ENCODE data around the gene CAND2.

The CAND2 gene

DNA sequence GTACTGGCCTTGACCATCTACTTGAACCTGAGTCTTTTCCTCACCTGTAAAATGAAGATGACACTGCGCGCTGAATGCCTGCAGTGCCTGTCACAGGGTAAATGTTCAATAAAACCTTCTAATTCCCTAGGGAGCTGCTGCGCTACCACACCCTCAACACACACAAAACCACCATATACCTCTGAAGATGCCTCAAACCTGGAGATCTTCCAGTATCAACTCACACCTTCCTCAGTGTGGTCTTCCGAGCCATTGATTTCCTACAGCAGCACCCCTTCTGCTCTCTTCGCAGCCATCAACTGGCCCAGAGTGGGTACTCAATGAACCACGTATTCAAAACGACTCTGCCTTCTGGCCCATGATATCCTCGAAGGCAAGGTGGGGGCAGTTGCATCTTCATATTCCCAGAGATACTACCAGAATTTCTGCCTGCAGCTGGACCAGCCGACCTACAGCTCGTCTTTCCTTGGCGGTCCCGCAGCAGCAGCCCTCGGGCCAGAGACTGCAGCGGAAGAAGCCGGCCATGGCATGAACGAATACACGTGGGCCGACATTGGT lies 44.2 kb downstream of the CAND2 start:
- Histone ChIP-seq H3K36me3 (peaks cover 56% of the 10 kb centered on the region), H3K4me3 (ENCODE audit: low read depth, low read length) (peak overlapping the region; percentile 97), H3K9me3 (ENCODE audit: severe bottlenecking) (no peaks in the 10 kb centered on the region), H3K27me3 (ENCODE audit: insufficient read depth, low read depth, severe bottlenecking) (no peaks in the 10 kb centered on the region), H3K27ac (peak overlapping the region; percentile 99)
- DNase-seq, result no peak
- TF ChIP-seq, protein P1, sequence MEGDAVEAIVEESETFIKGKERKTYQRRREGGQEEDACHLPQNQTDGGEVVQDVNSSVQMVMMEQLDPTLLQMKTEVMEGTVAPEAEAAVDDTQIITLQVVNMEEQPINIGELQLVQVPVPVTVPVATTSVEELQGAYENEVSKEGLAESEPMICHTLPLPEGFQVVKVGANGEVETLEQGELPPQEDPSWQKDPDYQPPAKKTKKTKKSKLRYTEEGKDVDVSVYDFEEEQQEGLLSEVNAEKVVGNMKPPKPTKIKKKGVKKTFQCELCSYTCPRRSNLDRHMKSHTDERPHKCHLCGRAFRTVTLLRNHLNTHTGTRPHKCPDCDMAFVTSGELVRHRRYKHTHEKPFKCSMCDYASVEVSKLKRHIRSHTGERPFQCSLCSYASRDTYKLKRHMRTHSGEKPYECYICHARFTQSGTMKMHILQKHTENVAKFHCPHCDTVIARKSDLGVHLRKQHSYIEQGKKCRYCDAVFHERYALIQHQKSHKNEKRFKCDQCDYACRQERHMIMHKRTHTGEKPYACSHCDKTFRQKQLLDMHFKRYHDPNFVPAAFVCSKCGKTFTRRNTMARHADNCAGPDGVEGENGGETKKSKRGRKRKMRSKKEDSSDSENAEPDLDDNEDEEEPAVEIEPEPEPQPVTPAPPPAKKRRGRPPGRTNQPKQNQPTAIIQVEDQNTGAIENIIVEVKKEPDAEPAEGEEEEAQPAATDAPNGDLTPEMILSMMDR (IDR thresholded peaks at IDR 0.05; ENCODE audit: low read depth, low read length), result no peak

DNA sequence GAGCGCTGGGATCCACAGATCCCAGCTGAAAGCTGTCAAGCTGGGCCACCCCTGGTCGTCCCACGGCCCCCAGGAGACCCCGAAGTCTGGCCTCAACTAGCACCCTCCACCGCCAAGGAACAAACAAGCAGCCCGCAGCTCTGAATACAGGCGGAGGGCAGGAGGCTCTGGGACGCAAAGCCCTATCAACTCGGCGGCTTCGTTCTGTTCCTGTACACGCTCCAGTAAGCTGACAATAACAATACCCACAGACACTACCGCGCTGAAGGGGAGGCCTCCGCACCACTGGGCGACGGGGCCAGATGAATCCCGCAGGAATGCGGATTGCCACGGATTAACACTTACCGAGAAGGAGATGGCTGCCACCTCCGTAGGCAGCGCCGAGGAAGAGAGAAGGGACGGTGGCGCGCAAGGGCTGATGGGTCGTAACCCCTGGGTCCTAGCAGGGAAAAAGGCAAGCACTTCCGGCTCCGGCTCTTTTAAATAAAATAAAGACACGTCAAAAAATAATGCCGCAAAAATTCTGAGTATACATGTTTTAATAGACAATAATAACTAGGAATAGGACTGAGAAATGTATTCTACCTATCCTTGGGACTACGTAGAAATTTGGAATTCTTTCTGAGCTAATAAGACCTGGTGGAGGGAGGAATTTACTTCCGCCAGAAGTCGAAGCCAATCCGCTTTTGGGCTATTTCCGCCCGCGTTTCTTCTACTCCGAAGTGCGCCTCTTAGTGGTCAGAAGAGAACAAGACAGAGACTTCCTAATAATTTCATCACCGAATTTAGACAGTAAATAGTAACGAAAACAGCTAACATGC lies 44.9 kb downstream of the CAND2 start, which contains the start of gene RPL32:
RPL32 (minus strand) TSS at position 417 of the 821 bp plus-strand sequence. CDS start 1,328 bp downstream, outside the sequence.
- Histone ChIP-seq H3K9me3 (ENCODE audit: severe bottlenecking) (no peaks in the 10 kb centered on the region), H3K4me3 (ENCODE audit: low read depth, low read length) (peak within 1 kb of the TSS; percentile 97), H3K27ac (peak within 1 kb of the TSS; percentile 99), H3K27me3 (ENCODE audit: insufficient read depth, low read depth, severe bottlenecking) (no peaks in the 10 kb centered on the region), H3K36me3 (peaks cover 49% of the 10 kb centered on the region)
- TF ChIP-seq, protein P1 (IDR thresholded peaks at IDR 0.05; ENCODE audit: low read depth, low read length), result peak; percentile 62
- DNase-seq, result peak; percentile 85

DNA sequence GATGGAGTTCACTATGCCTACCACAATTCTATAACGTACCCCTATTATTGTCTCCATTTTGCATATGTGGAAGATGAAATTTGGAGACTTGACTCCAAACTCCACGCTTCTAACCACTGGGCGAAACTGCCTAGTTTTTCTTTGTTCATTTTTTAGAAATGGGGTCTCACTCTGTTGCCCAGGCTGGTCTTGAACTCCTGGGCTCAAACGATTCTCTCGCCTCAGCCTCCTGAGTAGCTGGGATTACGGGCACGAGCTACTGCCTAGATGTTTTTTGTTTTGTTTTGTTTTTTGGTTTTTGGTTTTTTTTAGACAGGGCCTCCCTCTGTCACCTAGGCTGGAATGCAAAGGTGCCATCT lies 45.5 kb downstream of the CAND2 start:
- Histone ChIP-seq H3K27ac (peak overlapping the region; percentile 99), H3K36me3 (peaks cover 43% of the 10 kb centered on the region), H3K4me3 (ENCODE audit: low read depth, low read length) (no peak overlapping the region), H3K27me3 (ENCODE audit: insufficient read depth, low read depth, severe bottlenecking) (no peaks in the 10 kb centered on the region), H3K9me3 (ENCODE audit: severe bottlenecking) (no peaks in the 10 kb centered on the region)
- TF ChIP-seq, protein P1 (IDR thresholded peaks at IDR 0.05; ENCODE audit: low read depth, low read length), result no peak
- no peak for DNase-seq

DNA sequence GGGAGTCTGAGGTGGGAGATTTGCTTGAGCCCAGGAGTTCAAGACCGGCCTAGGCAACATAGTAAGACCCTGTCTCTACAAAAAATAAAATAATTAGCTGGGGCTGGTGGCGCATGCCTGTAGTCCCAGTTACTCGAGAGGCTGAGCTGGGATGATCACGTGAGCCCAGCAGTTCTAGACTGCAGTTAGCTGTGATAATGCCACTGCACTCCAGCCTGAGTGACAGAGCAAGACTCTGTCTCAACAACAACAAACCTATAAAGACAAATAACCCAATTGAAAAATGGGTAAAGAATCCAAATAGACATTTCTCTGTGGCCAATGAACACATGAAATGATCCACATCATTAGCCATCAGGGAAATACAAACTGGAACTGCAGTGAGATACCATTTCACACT lies 46.0 kb downstream of the CAND2 start:
- Histone ChIP-seq H3K27me3 (ENCODE audit: insufficient read depth, low read depth, severe bottlenecking) (no peaks in the 10 kb centered on the region), H3K9me3 (ENCODE audit: severe bottlenecking) (no peaks in the 10 kb centered on the region), H3K4me3 (ENCODE audit: low read depth, low read length) (no peak overlapping the region), H3K27ac (no peak overlapping the region), H3K36me3 (peaks cover 38% of the 10 kb centered on the region)
- TF ChIP-seq, protein P1 (IDR thresholded peaks at IDR 0.05; ENCODE audit: low read depth, low read length), result no peak
- no peak for DNase-seq

DNA sequence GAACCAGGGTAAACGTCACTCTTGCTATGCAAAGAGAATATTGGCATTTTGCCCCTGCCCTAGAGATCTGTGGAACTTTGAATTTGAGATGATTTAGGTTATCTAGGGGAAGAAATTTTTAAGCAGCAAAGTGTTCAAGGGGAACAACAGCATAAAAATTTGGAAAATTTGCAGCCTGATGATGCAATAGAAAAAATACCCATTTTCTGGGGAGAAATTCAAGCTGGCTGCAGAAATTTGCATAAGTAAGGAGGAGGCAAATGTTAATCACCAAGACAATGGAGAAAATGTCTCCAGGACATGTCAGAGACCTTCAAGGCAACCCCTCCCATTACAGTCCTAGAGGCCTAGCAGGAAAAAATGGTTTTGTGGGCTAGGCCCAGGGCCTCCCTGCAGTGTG lies 49.3 kb downstream of the CAND2 start:
- DNase-seq, result no peak
- H3K36me3 ChIP-seq, result peaks cover 5% of the 10 kb centered on the region
- no peaks in the 10 kb centered on the region for H3K27me3 ChIP-seq (ENCODE audit: insufficient read depth, low read depth, severe bottlenecking)
- H3K27ac ChIP-seq, result no peak overlapping the region
- no peak overlapping the region for H3K4me3 ChIP-seq (ENCODE audit: low read depth, low read length)
- TF ChIP-seq, protein P1 (IDR thresholded peaks at IDR 0.05; ENCODE audit: low read depth, low read length), result no peak
- no peaks in the 10 kb centered on the region for H3K9me3 ChIP-seq (ENCODE audit: severe bottlenecking)
